NCI-H1092 treated with DMSO at 0.1 percent for 48 hours (cell line): ENCODE measurements around the gene C2orf72.

Source experiments
- DNase-seq: peaks from one replicate; lab custom pipeline; 2025; lab: John Stamatoyannopoulos, UW

Gene C2orf72

DNA sequence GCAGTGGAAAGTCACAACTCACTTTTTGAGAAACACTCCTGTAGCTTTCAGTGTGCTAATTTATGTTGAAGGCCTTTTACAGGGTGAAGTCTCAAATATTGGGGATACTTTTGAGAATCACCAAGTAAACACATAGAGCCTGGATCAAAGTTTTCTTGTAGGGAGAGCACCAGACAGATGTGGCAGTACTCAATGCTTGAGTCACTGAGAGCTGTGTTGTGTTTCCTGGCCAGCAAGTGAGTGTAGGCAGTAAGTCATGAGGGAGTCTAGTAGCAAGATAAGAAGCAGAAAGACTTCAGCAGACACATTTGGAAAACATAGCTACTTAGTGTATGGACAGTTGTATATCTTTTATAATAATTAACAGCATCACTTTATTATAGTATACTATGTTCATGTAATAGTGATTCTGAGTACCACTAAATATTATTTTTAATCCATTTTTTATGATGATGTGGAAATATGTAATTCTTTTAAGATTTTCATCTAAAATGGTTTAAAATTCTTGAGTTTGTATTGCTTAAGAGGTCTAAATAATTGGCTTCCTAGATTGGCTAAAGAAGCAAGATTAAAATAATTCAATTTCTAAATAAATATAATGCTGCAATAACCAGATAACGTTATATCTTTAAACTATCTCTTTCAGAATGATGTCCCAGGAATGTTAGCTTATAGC lies 32.2 kb downstream of the C2orf72 start:
- no peak for DNase-seq

DNA sequence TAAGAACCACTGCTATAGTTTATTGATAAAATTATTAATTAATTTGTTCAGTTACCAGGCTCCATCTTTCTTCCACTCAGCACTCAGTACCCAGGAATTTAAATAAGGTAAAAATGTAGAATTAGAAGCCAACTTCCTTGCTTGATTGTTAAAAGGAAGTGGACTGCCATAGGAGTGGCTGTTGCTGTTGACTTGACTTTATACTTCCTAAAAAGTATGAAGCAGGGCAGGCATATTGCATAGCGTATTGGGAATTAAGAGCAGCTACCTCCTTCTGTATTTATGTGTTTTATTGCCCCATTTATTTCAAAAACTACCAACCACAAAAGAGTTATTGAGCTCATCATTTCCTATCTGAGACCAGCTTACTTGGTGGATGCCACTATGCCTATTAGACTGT lies 47.2 kb downstream of the C2orf72 start:
- no peak for DNase-seq

DNA sequence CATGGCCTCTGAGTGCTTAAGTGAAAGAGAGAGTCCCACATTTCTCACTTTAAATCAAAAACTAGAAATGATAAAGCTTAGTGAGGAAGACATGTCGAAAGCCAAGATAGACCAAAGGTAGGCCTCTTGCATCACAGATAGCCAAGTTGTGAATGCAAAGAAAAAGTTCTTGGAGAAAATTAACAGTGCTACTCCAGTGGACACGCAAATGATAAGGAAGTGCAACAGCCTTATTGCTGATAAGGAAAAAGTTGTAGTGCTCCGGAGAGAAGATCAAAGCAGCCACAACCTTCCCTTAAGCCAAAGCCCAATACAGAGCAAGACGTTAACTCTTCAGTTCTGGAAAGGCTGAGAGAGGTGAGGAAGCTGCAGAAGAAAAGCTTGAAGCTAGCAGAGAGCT lies 51.4 kb downstream of the C2orf72 start:
- no peak for DNase-seq

DNA sequence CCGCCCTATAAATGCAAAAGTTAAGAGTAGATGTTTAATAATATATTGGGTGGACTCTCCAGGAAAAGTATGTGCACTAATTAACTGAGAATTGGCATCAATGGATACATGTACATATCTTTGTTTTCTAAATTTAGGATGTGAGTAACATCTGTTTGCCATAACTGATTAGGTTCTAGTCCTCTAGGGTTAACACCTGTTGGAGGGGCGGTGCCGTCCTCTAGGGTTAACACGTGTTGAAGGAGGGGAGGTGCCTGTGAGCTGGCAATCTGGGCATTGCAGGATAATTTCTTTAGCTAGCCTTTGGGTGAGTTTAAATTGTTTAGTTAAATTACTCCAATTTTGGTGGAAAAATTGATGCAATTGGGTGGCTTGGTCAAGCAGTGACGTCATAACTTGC lies 56.6 kb downstream of the C2orf72 start:
- DNase-seq, result no peak

DNA sequence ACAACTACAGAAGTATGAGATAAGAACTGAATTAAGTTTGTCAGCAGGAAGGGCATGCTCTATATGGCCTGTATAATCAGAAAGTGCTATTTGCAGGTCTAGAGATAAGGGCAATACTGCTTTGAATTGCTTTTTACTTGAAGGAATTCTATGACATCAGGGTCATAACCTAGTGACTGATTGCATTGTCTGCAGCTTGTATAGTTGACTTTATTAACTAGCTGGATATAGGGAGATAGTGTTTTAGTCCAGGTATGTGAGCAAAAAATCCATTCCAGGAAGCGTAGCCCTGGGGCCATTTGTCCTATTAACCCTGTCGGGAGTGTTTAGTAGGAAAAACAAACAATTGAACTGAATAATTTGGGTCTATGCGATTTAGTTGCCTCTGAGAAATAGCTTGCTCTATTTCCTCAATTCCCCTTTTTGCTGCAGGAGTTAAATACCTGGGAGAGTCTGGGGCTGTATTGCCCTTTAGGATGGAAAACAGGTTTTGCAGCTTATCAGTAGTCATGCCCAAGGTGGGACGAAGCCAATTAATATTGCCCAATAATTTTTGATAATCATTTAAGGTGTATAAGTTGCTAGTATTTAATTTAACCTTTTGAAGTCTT lies 57.5 kb downstream of the C2orf72 start:
- no peak for DNase-seq
